ENCODE measurements around the gene CDK5. TPM values are rescaled to one million over a fixed set of nuclear protein-coding genes. Genes with fewer than 3 reads are reported as not detected.

CDK5 gene
- total and polyA plus RNA-seq, 2 donors (not counting 1 experiment from before 2014, with no cell fraction given) = 15.1 to 27.7 TPM

- H3K4me3 ChIP-seq (replicated peaks in 1 of 4; ENCODE audit: control extremely low read depth in 1 of 4, insufficient read depth in 1 of 4, low read depth in 3 of 4, low read length in 4 of 4) = no peak overlapping the region
- H3K9ac ChIP-seq (ENCODE audit: insufficient read depth, low read length) = no peak overlapping the region
- H3K4me1 ChIP-seq (ENCODE audit: control insufficient read depth, extremely low read depth, insufficient read depth, low read length) = peaks cover 3% of the 10 kb centered on the region
- no peaks in the 10 kb centered on the region for H4K20me1 ChIP-seq (ENCODE audit: control insufficient read depth, extremely low read depth, insufficient read depth, low read length)
- H3K79me2 ChIP-seq (ENCODE audit: control insufficient read depth, insufficient read depth, low read length) = peaks cover 77% of the 10 kb centered on the region
- no peaks in the 10 kb centered on the region for H3K27me3 ChIP-seq (ENCODE audit: control insufficient read depth, insufficient read depth, low read length)
- H3K36me3 ChIP-seq (ENCODE audit: control insufficient read depth, insufficient read depth, low read length) = no peaks in the 10 kb centered on the region
- no peak for TF ChIP-seq EZH2 (IDR thresholded peaks at IDR 0.05; ENCODE audit: low read length, missing control alignments)
- TF ChIP-seq, protein P1, sequence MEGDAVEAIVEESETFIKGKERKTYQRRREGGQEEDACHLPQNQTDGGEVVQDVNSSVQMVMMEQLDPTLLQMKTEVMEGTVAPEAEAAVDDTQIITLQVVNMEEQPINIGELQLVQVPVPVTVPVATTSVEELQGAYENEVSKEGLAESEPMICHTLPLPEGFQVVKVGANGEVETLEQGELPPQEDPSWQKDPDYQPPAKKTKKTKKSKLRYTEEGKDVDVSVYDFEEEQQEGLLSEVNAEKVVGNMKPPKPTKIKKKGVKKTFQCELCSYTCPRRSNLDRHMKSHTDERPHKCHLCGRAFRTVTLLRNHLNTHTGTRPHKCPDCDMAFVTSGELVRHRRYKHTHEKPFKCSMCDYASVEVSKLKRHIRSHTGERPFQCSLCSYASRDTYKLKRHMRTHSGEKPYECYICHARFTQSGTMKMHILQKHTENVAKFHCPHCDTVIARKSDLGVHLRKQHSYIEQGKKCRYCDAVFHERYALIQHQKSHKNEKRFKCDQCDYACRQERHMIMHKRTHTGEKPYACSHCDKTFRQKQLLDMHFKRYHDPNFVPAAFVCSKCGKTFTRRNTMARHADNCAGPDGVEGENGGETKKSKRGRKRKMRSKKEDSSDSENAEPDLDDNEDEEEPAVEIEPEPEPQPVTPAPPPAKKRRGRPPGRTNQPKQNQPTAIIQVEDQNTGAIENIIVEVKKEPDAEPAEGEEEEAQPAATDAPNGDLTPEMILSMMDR (conservative IDR thresholded peaks at IDR 0.05 in 1 of 2, IDR thresholded peaks at IDR 0.05 in 1 of 2; ENCODE audit: low read depth in 1 of 2, low read length in 2 of 2) = no peak
- H3K9me3 ChIP-seq (ENCODE audit: control insufficient read depth, insufficient read depth, low read depth, low read length) = no peaks in the 10 kb centered on the region
- no peak for DNase-seq (ENCODE audit: low read depth in 2 of 2)
- H3K27ac ChIP-seq (ENCODE audit: insufficient read depth, low read length) = no peak overlapping the region
- no peak overlapping the region for H2AFZ ChIP-seq (ENCODE audit: low read length)
- no peak overlapping the region for H3K4me2 ChIP-seq (ENCODE audit: extremely low read depth, insufficient read depth, low read length)
These were observed 37.6 kb upstream of the CDK5 start for GRCh38 chr7:151095123-151095797.

DNA sequence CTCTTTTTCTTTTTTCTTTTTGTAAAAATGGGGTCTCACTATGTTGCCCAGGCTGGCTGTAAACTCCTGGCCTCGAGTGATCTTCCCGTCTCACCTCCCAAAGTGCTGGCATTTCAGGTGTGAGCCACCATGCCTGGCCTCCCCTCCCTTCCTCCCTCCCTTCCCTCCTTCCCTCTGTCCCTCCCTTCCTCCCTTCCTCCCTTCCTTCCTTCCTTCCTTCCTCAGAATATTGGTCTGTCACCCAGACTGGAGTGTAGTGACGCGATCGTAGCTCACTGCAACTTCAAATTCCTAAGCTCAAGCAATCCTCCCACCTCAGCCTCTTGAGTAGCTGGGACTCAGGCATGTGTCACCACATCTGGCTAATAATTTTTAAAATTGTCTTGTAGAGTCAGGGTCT is 37.0 kb upstream of the CDK5 start:
- TF ChIP-seq, protein P1 (conservative IDR thresholded peaks at IDR 0.05 in 1 of 2, IDR thresholded peaks at IDR 0.05 in 1 of 2; ENCODE audit: low read depth in 1 of 2, low read length in 2 of 2) = no peak
- TF ChIP-seq EZH2 (IDR thresholded peaks at IDR 0.05; ENCODE audit: low read length, missing control alignments) = no peak
- Histone ChIP-seq H3K4me2 (ENCODE audit: extremely low read depth, insufficient read depth, low read length) (no peak overlapping the region), H3K27ac (ENCODE audit: insufficient read depth, low read length) (no peak overlapping the region), H2AFZ (ENCODE audit: low read length) (no peak overlapping the region), H3K4me1 (ENCODE audit: control insufficient read depth, extremely low read depth, insufficient read depth, low read length) (peaks cover 6% of the 10 kb centered on the region), H3K4me3 (replicated peaks in 1 of 4; ENCODE audit: control extremely low read depth in 1 of 4, insufficient read depth in 1 of 4, low read depth in 3 of 4, low read length in 4 of 4) (no peak overlapping the region), H3K27me3 (ENCODE audit: control insufficient read depth, insufficient read depth, low read length) (no peaks in the 10 kb centered on the region), H3K9me3 (ENCODE audit: control insufficient read depth, insufficient read depth, low read depth, low read length) (no peaks in the 10 kb centered on the region), H3K36me3 (ENCODE audit: control insufficient read depth, insufficient read depth, low read length) (no peaks in the 10 kb centered on the region), H3K9ac (ENCODE audit: insufficient read depth, low read length) (no peak overlapping the region), H3K79me2 (ENCODE audit: control insufficient read depth, insufficient read depth, low read length) (peaks cover 77% of the 10 kb centered on the region), H4K20me1 (ENCODE audit: control insufficient read depth, extremely low read depth, insufficient read depth, low read length) (no peaks in the 10 kb centered on the region)
- peak in 1 of 2 donors; percentile 46 for DNase-seq (ENCODE audit: low read depth in 2 of 2)

DNA sequence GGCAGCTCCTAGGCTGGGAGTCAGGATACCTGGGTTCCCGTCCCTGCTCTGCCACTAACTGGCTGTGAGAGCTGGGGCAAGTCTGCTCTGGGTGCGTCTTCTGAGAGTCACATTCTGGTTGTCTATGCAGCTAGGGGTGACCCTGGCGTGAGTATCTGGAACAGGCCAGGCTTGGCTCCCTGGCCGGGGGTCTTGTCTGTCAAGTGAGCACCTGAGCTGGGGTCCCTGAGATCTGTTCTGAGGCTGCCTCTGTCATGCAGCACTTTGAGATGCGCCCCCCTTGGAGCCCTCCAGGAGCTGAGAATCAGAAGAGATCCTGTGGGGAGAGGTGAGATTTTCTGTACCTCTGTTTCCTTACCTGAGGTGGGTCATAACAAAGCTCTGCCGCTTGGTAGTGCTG is 36.1 kb upstream of the CDK5 start:
- no peak overlapping the region for H3K27ac ChIP-seq (ENCODE audit: insufficient read depth, low read length)
- peaks cover 12% of the 10 kb centered on the region for H3K4me1 ChIP-seq (ENCODE audit: control insufficient read depth, extremely low read depth, insufficient read depth, low read length)
- DNase-seq (ENCODE audit: low read depth in 2 of 2) = no peak
- H3K9me3 ChIP-seq (ENCODE audit: control insufficient read depth, insufficient read depth, low read depth, low read length) = no peaks in the 10 kb centered on the region
- H3K27me3 ChIP-seq (ENCODE audit: control insufficient read depth, insufficient read depth, low read length) = no peaks in the 10 kb centered on the region
- H3K36me3 ChIP-seq (ENCODE audit: control insufficient read depth, insufficient read depth, low read length) = no peaks in the 10 kb centered on the region
- no peak overlapping the region for H3K4me3 ChIP-seq (replicated peaks in 1 of 4; ENCODE audit: control extremely low read depth in 1 of 4, insufficient read depth in 1 of 4, low read depth in 3 of 4, low read length in 4 of 4)
- no peak for TF ChIP-seq EZH2 (IDR thresholded peaks at IDR 0.05; ENCODE audit: low read length, missing control alignments)
- TF ChIP-seq, protein P1 (conservative IDR thresholded peaks at IDR 0.05 in 1 of 2, IDR thresholded peaks at IDR 0.05 in 1 of 2; ENCODE audit: low read depth in 1 of 2, low read length in 2 of 2) = no peak
- no peaks in the 10 kb centered on the region for H4K20me1 ChIP-seq (ENCODE audit: control insufficient read depth, extremely low read depth, insufficient read depth, low read length)
- no peak overlapping the region for H3K4me2 ChIP-seq (ENCODE audit: extremely low read depth, insufficient read depth, low read length)
- H3K9ac ChIP-seq (ENCODE audit: insufficient read depth, low read length) = no peak overlapping the region
- H2AFZ ChIP-seq (ENCODE audit: low read length) = no peak overlapping the region
- peaks cover 83% of the 10 kb centered on the region for H3K79me2 ChIP-seq (ENCODE audit: control insufficient read depth, insufficient read depth, low read length)

Measured in fibroblast of lung (primary cell).